Epithelial cell of esophagus (primary cell): ENCODE measurements around the gene FNDC7.
"Not testable (repeated sequence)": the region's sequence is repeated elsewhere in the genome, so short reads cannot be mapped to it uniquely, and the experiment has no call there.

ENCODE experiments used
- DNase-seq: peaks from one replicate; pipeline ENCODE4 v3.0.0; 2010; ENCODE audit warnings: low read depth
- H3K4me3 ChIP-seq: 2 replicates; pipeline ENCODE4 v1.5.1; 2011; ENCODE audit warnings: mild to moderate bottlenecking, low read length, control low read depth
- TF ChIP-seq, protein P1 (sequence below): IDR thresholded peaks from 2 replicates; pipeline ENCODE4 v1.5.1; 2011; ENCODE audit warnings: low read depth, mild to moderate bottlenecking, low read length, control low read depth, inconsistent platforms; ENCODE audit not compliant: insufficient read depth; ENCODE audit errors: missing control alignments

Gene FNDC7

GRCh38 chr1:108670131-108670773, 42.5 kb upstream of the FNDC7 start:
- no peak for DNase-seq
- TF ChIP-seq, protein P1, sequence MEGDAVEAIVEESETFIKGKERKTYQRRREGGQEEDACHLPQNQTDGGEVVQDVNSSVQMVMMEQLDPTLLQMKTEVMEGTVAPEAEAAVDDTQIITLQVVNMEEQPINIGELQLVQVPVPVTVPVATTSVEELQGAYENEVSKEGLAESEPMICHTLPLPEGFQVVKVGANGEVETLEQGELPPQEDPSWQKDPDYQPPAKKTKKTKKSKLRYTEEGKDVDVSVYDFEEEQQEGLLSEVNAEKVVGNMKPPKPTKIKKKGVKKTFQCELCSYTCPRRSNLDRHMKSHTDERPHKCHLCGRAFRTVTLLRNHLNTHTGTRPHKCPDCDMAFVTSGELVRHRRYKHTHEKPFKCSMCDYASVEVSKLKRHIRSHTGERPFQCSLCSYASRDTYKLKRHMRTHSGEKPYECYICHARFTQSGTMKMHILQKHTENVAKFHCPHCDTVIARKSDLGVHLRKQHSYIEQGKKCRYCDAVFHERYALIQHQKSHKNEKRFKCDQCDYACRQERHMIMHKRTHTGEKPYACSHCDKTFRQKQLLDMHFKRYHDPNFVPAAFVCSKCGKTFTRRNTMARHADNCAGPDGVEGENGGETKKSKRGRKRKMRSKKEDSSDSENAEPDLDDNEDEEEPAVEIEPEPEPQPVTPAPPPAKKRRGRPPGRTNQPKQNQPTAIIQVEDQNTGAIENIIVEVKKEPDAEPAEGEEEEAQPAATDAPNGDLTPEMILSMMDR = no peak
- H3K4me3 ChIP-seq = no peak overlapping the region

DNA sequence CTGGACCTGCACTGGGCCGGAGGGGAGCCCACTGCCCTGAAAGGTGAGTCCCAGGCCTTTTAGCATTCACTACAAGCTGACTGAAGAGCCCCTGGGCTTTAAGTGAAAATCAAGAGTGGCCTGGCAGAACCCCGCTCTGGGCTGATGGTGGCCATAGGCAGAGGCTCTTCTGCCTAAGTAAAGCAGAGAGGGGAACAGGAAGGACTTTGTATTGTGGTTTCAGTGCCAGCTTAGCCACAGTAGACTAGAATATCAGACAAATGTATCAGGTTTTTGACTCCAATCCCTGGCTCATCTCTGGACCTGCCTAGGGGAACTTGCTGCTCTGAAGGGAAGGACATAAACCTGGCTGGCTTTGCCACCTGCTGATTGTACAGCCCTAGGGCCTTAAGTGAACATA, 41.6 kb upstream of the FNDC7 start:
- DNase-seq = no peak
- TF ChIP-seq, protein P1 = no peak

GRCh38 chr1:108678706-108679105, 34.0 kb upstream of the FNDC7 start:
- DNase-seq = no peak
- H3K4me3 ChIP-seq = no peak overlapping the region
- TF ChIP-seq, protein P1 = no peak

More for the DNA sequence above, 41.6 kb upstream of the FNDC7 start:
- no peak overlapping the region for H3K4me3 ChIP-seq

DNA sequence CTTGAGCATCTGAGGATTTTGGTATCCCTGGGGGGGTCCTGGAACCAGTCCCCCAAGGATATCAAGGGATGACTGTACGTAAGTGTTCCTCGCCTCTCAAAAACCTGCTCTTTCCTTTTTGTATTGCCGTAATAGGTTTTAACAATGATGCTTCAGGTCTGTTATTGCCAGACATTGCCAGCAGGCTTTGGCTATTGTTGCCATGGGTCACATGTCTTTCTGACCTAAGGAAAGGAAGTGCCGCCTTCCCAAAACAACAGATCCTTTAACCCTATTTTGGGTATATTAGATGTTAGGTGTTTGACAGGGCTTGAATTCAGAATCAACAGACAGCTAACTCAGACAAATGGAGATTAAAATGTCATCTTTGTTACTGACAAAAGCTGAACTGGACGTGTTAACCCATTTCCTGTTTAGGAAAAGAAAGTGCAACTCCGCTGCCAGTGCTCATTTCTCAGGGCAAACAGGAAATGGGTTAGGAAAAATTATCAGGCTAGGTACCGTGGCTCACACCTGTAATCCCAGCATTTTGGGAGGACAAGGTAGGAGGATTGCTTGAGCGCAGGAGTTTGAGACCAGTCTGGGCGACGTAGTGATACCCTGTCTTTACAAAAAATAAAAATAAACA, 33.0 kb upstream of the FNDC7 start:
- TF ChIP-seq, protein P1 = no peak
- no peak for DNase-seq
- no peak overlapping the region for H3K4me3 ChIP-seq

DNA sequence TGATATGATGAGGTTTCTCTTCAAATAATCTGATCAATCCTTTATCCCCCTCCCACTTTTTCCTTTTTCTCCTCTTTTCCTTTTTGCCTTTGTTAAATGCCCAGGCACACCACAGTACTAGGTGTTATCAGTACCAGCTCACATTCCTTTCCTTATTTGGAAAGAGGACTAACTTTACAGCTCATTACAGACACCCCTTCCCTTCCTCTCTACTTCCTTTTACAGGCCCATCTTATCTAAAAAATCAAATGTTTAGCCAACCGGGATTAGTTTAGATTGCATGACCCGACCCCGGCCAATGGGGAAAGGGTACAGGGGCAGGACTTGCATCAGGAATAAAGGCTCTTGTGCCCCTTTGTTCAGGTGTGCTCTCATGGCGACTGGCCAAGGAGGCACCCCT, 31.0 kb upstream of the FNDC7 start:
- DNase-seq, H3K4me3 ChIP-seq: not testable (repeated sequence)

DNA sequence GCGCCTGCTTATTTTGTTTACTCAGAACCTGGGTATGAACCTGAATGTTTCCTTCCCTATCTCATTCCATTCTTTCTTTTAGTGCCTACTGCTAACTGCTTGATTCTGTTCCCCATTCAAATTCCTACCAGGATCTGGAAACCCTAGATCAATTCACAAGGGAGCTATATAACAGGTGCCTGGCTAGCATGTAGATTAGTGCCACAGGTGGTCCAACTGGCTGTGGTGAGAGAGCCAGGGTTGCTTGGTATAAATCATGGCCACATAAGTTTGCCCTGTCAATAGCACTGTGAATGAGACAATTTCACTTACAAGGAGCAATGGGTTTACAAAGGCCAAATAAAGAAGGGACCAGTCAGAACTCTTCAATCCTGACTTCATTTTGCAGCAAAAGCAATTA, 27.2 kb upstream of the FNDC7 start:
- TF ChIP-seq, protein P1 = no peak
- no peak for DNase-seq
- no peak overlapping the region for H3K4me3 ChIP-seq

DNA sequence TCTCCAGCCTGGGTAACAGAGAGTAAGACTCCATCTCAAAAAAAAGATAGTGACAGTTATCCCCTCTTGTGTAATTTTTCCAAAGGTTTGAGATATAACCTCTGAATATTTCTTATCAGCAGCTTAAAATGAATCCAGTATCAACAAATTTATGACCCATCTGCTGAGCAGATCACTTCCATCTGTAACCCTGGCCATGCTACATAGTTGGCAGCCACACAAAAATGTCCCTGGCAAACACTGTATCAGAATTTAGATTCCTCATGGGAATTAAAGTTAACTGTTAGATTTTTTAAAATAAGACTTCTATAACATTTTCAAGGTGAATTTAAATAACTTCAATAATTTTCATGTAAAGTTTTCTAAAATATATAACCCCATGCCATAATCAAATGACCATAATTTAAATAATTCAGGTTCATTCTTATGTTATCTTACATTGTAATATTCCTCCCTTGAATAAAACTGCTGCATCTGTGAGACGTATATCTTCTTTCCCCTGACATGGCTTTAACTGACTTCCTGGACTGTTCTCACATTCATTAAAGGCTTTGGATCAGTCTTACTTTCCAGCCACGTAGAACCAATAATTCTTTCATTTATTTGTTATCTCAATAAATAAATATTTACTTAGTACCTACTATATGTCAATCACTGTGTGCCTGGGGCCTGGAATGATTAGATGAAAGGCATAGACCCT, 25.9 kb upstream of the FNDC7 start:
- DNase-seq = no peak
- TF ChIP-seq, protein P1 = no peak
- H3K4me3 ChIP-seq = no peak overlapping the region
